Breast epithelium (tissue), 3 donors: ENCODE measurements around the gene HAND1.

Source experiments
- CTCF ChIP-seq, 3 donors: fragments of 450-650 bp; IDR thresholded peaks; one replicate each; pipeline ENCODE4 v1.5.1; 2016 to 2017; ENCODE audit warnings: antibody characterized with exemption in 3 of 3, mild to moderate bottlenecking in 3 of 3, moderate library complexity in 3 of 3
- POLR2A ChIP-seq: fragments of 450-650 bp; IDR thresholded peaks from one replicate; pipeline ENCODE4 v1.6.1; 2016; ENCODE audit warnings: antibody characterized with exemption, mild to moderate bottlenecking, moderate library complexity

DNA sequence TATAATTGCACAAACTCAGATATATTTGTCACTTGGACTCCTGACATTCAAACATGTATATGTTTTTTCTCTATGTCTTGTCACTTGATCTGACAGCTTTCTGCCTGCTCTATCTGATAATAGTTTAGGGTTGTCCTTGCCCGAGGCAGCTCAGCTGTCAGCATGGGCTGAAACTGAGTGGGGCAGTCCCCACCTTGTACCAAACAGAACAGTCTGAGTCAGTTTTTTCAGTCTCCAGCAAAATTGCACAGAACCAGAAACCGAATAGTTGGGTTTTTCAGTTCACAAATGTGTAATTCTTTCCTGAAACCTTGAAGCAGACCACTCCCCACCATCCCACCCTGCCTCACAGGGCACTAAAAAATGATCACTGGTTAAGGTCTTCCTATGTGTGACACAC lies 9.5 kb upstream of the HAND1 start:
- TF ChIP-seq CTCF (IDR thresholded peaks at IDR 0.05) = no peak
- no peak for TF ChIP-seq POLR2A
